ENCODE results near the gene SLC25A51.
A peak's percentile ranks its signal among the peaks of the same experiment; 100 is the strongest.
"Not testable (repeated sequence)": the region's sequence is repeated elsewhere in the genome, so short reads cannot be mapped to it uniquely, and the experiment has no call there.

SLC25A51 gene

DNA sequence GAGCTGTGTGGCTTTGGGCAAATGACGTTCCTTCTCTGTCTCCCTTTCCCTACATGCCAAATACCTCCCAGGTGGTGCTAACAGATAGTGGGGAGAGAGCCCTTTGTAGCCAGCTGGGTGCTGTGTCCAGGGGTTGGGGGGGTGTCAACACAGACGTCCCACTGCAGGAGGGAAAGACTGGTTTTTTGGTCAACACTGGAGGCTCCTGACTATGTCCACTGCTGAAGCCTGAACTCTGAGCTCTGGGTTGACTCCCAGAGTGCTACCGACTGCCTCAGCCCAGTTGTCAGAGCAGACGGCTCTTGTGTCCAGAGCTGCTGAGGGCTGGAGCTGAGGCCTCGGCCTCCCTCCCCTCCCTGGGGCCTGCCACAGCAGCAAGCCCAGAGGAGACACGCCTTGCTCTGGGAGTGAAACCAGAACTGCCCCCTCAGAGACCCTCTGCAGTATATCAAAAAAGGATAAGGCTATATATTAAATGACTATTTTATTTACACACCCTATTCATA lies 14.8 kb upstream of the SLC25A51 start:
- Mint-ChIP-seq H3K9me3 (no peaks in the 10 kb centered on the region), H3K27me3 (no peaks in the 10 kb centered on the region), H3K27ac (no peak overlapping the region), H3K4me1 (ENCODE audit: low read depth) (no peaks in the 10 kb centered on the region), H3K36me3 (ENCODE audit: low read depth) (no peaks in the 10 kb centered on the region), H3K4me3 (no peak overlapping the region)
- DNase-seq, result no peak

DNA sequence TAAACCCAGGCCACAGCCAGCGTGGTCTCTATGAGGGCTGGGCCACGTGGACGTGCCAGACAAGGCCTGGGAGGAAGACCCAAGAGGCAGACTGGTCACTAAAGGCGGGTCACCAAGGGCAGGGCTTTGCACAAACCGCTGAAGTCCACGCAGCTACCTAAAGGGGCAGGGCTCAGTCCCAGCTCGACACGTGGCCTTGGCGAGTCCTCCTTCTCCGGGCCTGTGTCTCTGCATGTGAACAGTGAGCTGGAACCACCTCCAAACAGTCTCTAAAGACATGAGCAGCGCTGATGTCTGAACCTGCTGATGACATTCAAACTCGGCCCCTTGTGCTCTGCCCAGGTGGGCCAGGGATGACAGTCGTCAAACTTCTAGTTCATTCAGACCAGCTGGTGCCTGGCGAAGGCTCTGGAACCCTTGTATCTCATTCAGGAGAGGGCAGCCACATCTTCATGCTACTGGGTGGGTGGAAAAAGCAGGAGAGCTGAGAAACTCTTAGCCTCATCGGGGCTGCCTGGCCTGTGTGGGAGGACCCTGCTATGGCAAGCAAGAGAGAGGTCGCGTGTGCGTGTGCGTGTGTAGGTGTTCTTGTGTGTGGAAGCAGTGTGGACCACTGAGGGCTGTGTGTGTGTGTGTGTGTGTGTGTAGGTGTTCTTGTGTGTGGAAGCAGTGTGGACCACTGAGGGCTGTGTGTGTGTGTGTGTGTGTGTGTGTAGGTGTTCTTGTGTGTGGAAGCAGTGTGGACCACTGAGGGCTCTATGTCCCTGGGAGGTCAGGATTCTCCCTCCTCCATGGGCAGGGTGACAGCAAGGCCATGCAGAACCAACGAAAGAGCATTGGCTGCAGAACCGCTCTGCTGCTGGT lies 14.1 kb upstream of the SLC25A51 start:
- no peak overlapping the region for H3K27ac Mint-ChIP-seq
- DNase-seq, result no peak
- H3K36me3 Mint-ChIP-seq (ENCODE audit: low read depth), result no peaks in the 10 kb centered on the region
- H3K4me3 Mint-ChIP-seq, result no peak overlapping the region
- no peaks in the 10 kb centered on the region for H3K4me1 Mint-ChIP-seq (ENCODE audit: low read depth)
- no peaks in the 10 kb centered on the region for H3K27me3 Mint-ChIP-seq
- H3K9me3 Mint-ChIP-seq, result no peaks in the 10 kb centered on the region

DNA sequence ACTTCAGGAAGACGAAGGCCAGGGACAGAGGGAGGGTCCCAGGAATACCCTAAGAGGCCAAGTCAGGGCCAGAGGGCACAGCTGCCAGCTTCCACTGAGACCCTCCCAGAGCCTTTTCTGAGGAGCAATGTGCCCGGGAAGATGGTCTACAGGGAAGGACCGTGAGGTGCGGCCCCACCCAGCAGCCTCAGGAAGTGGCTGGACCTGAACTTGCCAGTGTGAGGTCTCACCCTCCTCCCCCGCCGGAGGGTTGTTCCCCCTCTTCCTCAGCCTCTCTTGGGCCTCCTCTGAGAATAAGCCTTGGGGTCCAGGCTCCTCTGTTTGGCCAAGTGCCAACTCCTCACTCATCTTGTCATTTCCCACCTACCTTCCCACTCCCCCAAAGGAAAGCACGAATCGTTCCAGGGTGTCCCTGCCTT lies 13.4 kb upstream of the SLC25A51 start:
- DNase-seq, result no peak
- H3K9me3 Mint-ChIP-seq, result no peaks in the 10 kb centered on the region
- H3K27ac Mint-ChIP-seq, result no peak overlapping the region
- H3K36me3 Mint-ChIP-seq (ENCODE audit: low read depth), result no peaks in the 10 kb centered on the region
- H3K27me3 Mint-ChIP-seq, result no peaks in the 10 kb centered on the region
- no peaks in the 10 kb centered on the region for H3K4me1 Mint-ChIP-seq (ENCODE audit: low read depth)
- H3K4me3 Mint-ChIP-seq, result no peak overlapping the region

DNA sequence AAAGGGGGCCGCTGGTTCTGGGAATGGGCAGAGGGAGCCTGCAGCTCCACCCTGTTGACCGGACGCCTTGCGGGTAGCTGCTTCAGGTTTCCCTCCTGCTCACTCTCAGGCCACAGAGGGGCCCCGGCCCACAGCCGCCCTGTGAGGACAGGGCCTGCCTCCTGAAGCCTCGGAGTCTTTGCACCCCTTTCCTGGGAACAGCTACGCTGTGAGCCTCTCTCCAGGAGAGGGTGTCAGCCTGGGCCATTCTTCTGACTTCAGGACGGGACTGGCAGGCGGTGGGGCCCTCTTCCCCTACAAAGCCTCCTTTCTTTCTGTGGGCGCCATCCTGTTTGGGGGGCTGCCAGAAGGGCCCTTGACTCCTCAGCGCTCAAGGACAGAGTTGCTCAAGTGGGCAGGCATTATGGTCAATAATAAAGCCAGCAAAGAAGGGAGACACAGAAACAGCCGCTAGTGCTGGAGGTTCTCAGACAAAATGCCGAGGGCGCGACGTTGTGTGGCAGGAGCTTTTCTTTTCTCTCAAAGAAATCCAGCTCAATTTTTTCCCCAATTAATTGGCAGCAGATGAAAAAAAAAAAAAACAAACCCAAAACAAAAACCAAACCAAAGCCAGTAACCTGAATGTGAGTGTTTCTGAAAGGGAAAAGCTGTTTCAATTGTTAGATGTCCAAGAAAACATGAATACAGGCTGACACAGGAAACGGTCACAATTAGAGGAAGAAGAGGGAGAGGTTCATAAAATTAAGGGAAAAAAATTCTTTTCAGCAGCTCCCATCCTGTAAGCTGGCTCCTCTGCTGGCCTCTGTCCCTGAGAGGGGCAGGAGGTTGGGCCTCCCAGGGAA lies 12.8 kb upstream of the SLC25A51 start:
- H3K4me3 Mint-ChIP-seq, result no peak overlapping the region
- H3K27ac Mint-ChIP-seq, result no peak overlapping the region
- H3K36me3 Mint-ChIP-seq (ENCODE audit: low read depth), result no peaks in the 10 kb centered on the region
- H3K4me1 Mint-ChIP-seq (ENCODE audit: low read depth), result no peaks in the 10 kb centered on the region
- H3K27me3 Mint-ChIP-seq, result no peaks in the 10 kb centered on the region
- no peak for DNase-seq
- no peaks in the 10 kb centered on the region for H3K9me3 Mint-ChIP-seq

DNA sequence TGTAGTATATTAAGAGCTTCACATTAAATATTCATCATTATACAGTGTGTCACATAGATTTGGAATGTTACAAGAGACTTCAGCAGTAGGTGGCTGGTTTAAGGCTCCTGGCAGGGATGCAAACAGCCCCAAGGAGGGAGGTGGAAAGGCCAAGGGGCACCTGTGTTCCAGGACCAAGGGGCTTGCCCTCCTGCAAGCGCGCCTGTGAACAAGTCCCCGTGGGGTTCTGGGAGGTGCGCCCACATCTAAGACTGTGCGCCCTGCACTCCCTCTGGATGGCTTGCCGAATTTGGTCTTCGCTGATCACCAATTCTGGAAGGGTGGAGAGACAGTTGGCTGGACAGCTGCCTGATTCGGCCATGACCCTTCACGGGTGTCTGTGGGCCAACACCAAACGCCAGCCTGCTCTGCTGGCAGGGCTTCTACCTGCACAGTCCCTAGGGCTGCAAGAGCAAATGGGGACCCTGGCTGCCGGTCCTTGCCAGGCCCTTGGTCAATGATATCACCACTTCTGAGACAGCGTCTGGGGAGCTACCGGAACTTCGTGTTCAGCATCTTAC lies 12.1 kb upstream of the SLC25A51 start:
- H3K36me3 Mint-ChIP-seq (ENCODE audit: low read depth), result no peaks in the 10 kb centered on the region
- H3K9me3 Mint-ChIP-seq, result no peaks in the 10 kb centered on the region

DNA sequence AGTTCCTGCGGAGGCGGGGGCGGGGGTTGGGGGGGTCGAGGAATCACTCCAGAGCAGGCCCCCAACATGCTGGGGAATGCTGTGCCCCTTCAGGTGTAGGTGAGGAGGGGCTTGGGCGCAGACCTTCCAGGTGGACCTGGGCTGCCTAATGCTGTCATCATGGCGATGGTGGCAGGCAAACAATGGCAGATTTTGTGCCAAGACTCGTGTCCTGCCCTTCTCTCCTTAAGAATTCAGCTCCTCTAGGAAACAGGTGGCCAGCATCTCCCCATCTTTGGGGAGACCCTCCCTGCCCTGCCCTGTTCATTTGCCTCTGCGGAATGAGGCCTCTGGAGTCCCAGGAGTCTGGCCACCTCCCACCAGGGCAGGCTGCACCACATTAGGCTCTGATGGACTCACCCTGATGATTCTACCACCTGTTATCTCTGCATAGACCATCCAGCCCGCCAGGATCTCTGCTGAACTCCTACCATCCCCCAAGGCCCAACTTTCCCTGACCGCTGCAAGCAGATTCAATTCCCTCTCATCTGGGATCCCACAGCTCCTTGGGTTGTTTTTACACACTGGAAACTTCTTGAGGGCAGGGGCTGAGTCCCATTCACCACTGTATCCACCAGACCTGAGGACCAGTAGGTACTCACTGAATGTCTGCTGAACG lies 10.9 kb upstream of the SLC25A51 start:
- H3K36me3 Mint-ChIP-seq (ENCODE audit: low read depth), result no peaks in the 10 kb centered on the region
- no peaks in the 10 kb centered on the region for H3K27me3 Mint-ChIP-seq
- H3K9me3 Mint-ChIP-seq, result no peaks in the 10 kb centered on the region
- H3K4me3 Mint-ChIP-seq, result no peak overlapping the region
- H3K27ac Mint-ChIP-seq, result no peak overlapping the region
- no peaks in the 10 kb centered on the region for H3K4me1 Mint-ChIP-seq (ENCODE audit: low read depth)
- no peak for DNase-seq

More for the DNA sequence above, 12.1 kb upstream of the SLC25A51 start:
- H3K4me1 Mint-ChIP-seq (ENCODE audit: low read depth), result no peaks in the 10 kb centered on the region
- no peak overlapping the region for H3K4me3 Mint-ChIP-seq
- H3K27ac Mint-ChIP-seq, result no peak overlapping the region
- H3K27me3 Mint-ChIP-seq, result no peaks in the 10 kb centered on the region
- DNase-seq, result no peak

DNA sequence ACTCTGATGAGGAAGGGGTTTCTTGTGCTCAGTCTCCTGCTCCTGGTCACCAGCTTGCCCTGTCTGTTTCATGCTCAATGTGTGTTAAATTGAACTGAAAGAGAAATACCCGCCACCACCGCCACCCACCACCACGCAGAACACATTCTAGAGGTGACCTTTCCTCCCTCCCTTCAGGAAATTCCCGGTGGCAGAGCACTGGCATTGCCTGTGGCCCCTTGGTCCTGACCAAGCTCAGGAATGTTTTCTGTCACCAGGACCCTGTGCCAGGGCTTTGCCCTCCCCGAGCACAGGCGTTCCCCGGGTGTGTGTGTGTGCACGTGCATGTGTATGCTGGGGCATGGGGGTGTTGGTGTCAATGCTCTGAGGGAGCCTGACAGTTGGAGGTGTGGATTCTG lies 10.2 kb upstream of the SLC25A51 start:
- Mint-ChIP-seq H3K36me3 (ENCODE audit: low read depth) (no peaks in the 10 kb centered on the region), H3K4me3 (no peak overlapping the region), H3K27ac (no peak overlapping the region), H3K27me3 (no peaks in the 10 kb centered on the region), H3K4me1 (ENCODE audit: low read depth) (no peaks in the 10 kb centered on the region), H3K9me3 (no peaks in the 10 kb centered on the region)
- no peak for DNase-seq

DNA sequence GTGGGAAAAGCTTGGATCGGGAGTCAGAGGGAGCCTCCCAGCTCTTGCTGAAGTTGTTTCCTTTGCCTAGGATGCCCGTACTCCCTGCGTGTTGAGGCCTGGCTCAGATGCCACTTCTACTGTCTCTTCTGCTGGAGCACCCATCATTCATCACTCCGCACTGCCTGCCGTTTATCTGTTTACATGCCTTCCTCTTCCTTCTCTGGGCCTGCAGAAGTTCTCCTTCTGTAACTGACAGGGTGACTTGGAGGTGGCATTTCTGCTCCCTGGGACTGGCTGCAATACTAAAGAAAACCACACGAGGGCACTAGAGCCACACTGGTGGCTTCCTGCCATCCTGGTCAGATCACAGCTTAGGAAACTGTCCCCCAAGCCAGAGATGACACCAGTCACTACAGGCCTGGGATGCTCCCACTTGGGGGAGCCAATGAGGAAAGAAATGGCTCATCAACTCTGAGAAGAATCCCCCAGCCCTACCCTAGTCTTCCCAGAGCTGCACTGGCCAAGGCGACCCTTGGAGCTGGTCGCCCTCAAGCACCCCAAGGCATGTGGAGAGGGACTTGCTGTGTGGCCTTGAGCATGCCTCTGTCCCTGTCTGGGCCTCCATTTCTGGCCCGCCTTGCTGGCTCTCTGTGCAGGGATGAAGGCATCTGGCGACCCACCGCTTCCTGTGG lies 9.7 kb upstream of the SLC25A51 start:
- Mint-ChIP-seq H3K4me1 (ENCODE audit: low read depth) (no peaks in the 10 kb centered on the region), H3K4me3 (no peak overlapping the region), H3K27ac (no peak overlapping the region), H3K9me3 (no peaks in the 10 kb centered on the region), H3K36me3 (ENCODE audit: low read depth) (no peaks in the 10 kb centered on the region), H3K27me3 (no peaks in the 10 kb centered on the region)
- peak; percentile 88 for DNase-seq

DNA sequence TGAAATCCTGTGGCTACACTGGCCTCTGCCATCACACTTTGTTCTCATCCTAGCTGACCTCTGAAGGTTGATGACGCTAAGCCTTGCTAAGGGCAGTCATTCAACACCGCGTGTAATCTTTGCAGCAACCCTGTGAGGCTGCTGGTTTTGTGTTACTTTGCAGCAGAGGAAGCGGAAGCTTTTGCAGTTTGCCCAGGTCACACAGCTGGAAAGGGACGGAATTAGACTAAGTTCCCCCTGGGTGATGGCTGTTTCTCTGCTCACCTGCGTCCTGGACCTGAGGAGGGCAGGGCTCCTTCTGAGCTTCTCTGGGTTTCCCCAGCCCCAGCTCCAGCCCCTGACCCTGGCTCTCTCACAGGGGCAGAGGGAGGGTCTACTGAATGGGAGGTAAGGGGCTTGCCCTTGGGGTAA lies 7.3 kb upstream of the SLC25A51 start:
- H3K27me3 Mint-ChIP-seq, result no peaks in the 10 kb centered on the region
- no peak overlapping the region for H3K27ac Mint-ChIP-seq
- H3K4me1 Mint-ChIP-seq (ENCODE audit: low read depth), result no peaks in the 10 kb centered on the region
- no peaks in the 10 kb centered on the region for H3K9me3 Mint-ChIP-seq
- H3K4me3 Mint-ChIP-seq, result no peak overlapping the region
- no peaks in the 10 kb centered on the region for H3K36me3 Mint-ChIP-seq (ENCODE audit: low read depth)
- no peak for DNase-seq

DNA sequence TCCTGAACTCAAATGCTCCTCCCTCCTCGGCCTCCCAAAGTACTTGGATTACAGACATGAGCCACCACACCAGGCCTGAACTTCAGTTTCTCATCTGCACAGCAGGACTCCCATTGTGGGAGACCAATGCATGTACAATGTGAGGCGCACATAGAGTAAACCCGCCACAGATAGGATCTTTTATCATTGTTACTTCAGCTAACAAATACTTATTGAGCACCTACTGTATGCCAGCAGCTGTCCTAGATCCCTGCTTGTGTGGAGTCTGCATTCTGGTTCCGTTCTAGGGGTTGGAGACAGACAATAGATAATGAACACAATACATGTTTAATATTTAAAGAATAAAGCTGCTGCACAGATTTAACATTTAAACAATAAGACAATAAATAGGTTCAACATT lies 6.3 kb upstream of the SLC25A51 start:
- H3K27ac Mint-ChIP-seq, result no peak overlapping the region
- no peaks in the 10 kb centered on the region for H3K36me3 Mint-ChIP-seq (ENCODE audit: low read depth)
- H3K4me1 Mint-ChIP-seq (ENCODE audit: low read depth), result peaks cover 1% of the 10 kb centered on the region
- H3K4me3 Mint-ChIP-seq, result no peak overlapping the region
- H3K9me3 Mint-ChIP-seq, result no peaks in the 10 kb centered on the region
- DNase-seq, result no peak
- H3K27me3 Mint-ChIP-seq, result no peaks in the 10 kb centered on the region

DNA sequence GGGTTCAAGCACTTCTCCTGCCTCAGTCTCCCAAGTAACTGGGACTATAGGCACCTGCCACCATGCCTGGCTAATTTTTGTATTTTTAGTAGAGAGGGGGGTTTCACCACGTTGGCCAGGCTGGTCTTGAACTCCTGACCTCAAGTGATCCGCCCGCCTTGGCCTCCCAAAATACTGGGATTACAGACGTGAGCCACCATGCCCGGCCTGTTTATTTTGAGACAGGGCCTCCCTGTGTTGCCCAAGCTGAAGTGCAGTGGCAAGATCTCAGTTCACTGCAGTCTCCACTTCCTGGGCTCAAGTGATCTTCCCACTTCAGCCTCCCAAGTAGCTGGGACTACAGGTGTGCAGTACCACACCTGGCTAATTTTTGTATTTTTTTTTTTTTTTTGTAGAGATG lies 5.9 kb upstream of the SLC25A51 start:
- not testable (repeated sequence) for H3K36me3 Mint-ChIP-seq (ENCODE audit: low read depth); H3K4me1 Mint-ChIP-seq (ENCODE audit: low read depth); H3K4me3 Mint-ChIP-seq; H3K9me3 Mint-ChIP-seq; H3K27ac Mint-ChIP-seq; H3K27me3 Mint-ChIP-seq; DNase-seq

DNA sequence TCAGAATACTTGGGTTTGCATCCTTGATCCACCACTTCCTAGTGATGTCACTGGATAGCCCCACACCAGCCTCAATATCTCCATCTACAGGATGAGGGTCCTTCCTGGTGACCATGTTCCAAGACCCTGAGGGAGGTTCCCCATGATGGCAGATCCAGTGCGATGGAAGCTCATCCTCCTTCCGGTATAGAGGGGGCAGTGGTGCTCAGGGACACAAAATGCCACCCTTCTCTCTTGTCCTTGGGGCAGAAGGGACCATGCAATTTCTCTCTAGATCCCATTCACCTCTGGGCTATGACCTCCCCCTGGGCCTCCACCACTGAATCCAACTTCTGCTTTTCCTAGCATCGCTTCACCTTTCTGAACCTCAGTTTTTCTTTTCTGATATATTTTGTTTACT lies 5.4 kb upstream of the SLC25A51 start:
- Mint-ChIP-seq H3K9me3 (no peaks in the 10 kb centered on the region), H3K36me3 (ENCODE audit: low read depth) (no peaks in the 10 kb centered on the region), H3K27me3 (no peaks in the 10 kb centered on the region), H3K4me1 (ENCODE audit: low read depth) (peaks cover 11% of the 10 kb centered on the region), H3K4me3 (no peak overlapping the region), H3K27ac (no peak overlapping the region)
- DNase-seq, result no peak

DNA sequence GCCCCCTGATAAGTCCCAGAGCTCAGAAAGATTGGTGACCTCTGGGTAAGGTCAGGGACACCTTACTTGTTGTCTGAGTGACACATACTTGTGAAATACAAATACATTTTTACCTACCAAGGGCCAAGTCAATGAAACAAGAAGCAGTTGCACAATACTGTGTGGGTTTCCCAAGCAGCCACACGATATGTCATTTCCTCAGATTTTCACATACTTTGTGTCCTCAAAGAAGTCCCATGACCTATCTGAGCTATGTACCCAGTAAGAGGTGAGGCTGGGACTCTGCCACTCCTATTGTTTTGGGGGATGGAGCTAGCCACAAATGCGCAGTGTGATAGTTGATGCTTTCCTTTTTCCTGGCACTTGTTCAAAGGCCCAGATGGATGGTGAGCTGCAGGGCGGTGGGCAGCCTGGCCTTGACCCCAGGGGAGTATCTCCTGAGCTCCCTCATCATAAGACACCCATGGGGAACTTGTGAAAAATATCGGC lies 4.8 kb upstream of the SLC25A51 start:
- Mint-ChIP-seq H3K4me3 (no peak overlapping the region), H3K9me3 (no peaks in the 10 kb centered on the region), H3K36me3 (ENCODE audit: low read depth) (no peaks in the 10 kb centered on the region), H3K4me1 (ENCODE audit: low read depth) (peaks cover 12% of the 10 kb centered on the region), H3K27ac (no peak overlapping the region), H3K27me3 (no peaks in the 10 kb centered on the region)
- DNase-seq, result no peak

DNA sequence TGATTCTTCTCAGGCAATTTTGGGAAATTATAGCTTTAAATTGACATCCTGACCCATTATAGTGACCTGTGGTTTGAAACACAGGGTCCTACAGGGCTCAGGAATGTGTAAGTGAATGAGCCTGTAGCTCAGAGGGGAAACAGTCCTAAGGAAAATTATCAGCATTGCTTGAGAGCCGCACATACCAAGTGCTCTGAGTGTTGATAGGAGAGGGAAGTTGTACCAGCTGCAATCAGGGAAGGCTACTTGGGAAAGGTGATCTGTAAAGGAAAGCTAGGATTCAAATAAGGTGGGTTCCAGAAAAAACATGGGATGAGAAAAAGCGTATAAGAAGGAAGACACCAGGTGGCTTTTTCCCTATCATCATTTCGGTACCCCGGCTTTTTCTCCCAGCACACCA lies 4.4 kb upstream of the SLC25A51 start:
- Mint-ChIP-seq H3K27me3 (no peaks in the 10 kb centered on the region), H3K36me3 (ENCODE audit: low read depth) (peaks cover 2% of the 10 kb centered on the region), H3K4me1 (ENCODE audit: low read depth) (peaks cover 12% of the 10 kb centered on the region), H3K4me3 (no peak overlapping the region), H3K9me3 (no peaks in the 10 kb centered on the region), H3K27ac (no peak overlapping the region)
- no peak for DNase-seq
